ENCODE data around the gene ZRANB3. TPM values are rescaled to one million over a fixed set of nuclear protein-coding genes. Genes with fewer than 3 reads are reported as not detected.

ZRANB3 gene
- total RNA-seq, 4 donors from 2014 or later: 4.8 to 9.3 (median 5.5) TPM

DNA sequence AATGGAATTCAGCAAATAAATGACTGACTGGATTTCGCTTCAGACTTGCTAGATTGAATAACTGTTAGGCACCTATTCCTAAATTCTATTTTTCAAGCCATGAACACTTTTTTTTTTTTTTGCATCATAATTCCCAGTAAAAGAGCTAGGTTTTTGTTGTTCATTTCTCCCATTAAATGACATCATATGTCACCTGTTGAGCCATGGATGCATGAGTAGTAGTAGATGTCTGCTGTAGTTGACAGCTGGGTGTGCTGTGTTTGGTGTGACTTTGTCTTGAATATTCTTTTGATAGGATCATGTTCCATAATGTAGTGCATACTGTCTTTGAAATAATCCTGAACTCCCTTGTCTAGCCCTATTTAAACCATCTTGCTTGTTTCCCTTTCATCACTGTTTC is 363.7 kb downstream of the ZRANB3 start:
- Histone ChIP-seq H3K27me3 (no peaks in the 10 kb centered on the region), H3K27ac (no peak overlapping the region), H3K36me3 (peaks cover 0 to 96% (median 8%) of the 10 kb centered on the region in 3 donors), H3K4me1 (no peaks in the 10 kb centered on the region), H3K4me3 (no peak overlapping the region), H3K9me3 (no peaks in the 10 kb centered on the region)
- TF ChIP-seq POLR2A (IDR thresholded peaks at IDR 0.05) (no peak), EP300 (IDR thresholded peaks at IDR 0.05) (no peak)
- TF ChIP-seq, protein P1, sequence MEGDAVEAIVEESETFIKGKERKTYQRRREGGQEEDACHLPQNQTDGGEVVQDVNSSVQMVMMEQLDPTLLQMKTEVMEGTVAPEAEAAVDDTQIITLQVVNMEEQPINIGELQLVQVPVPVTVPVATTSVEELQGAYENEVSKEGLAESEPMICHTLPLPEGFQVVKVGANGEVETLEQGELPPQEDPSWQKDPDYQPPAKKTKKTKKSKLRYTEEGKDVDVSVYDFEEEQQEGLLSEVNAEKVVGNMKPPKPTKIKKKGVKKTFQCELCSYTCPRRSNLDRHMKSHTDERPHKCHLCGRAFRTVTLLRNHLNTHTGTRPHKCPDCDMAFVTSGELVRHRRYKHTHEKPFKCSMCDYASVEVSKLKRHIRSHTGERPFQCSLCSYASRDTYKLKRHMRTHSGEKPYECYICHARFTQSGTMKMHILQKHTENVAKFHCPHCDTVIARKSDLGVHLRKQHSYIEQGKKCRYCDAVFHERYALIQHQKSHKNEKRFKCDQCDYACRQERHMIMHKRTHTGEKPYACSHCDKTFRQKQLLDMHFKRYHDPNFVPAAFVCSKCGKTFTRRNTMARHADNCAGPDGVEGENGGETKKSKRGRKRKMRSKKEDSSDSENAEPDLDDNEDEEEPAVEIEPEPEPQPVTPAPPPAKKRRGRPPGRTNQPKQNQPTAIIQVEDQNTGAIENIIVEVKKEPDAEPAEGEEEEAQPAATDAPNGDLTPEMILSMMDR (IDR thresholded peaks at IDR 0.05): no peak
- DNase-seq (ENCODE audit: low spot score in 2 of 2): no peak
- 97% methylated on average over 1 of the region's 1 CpG for WGBS, 2 donors

DNA sequence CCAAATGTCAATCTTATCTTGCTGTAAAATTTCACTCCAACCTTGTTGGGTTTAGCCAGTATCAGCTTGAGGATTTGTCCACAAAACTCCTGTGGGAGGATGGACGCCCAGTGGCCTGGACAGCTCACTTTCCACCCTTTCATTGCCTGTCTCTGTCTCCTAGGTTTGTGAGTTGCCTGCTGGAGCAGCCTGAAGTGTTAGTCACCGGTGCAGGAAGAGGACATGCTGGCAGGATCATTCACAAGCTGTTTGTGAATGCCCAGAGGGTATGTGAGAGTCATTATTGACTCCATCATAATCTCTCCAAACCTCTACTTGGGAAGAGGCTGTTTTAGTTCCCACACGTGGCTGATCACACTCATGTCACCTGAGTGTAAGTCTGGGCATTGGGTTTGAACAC is 366.6 kb downstream of the ZRANB3 start:
- TF ChIP-seq, protein P1 (IDR thresholded peaks at IDR 0.05): no peak
- TF ChIP-seq POLR2A (IDR thresholded peaks at IDR 0.05) (no peak), EP300 (IDR thresholded peaks at IDR 0.05) (no peak)
- 58 to 78% methylated on average over 3 of the region's 3 CpGs for WGBS, 2 donors
- peaks cover 0 to 72% (median 6%) of the 10 kb centered on the region in 3 donors for H3K36me3 ChIP-seq
- H3K9me3 ChIP-seq: no peaks in the 10 kb centered on the region
- H3K27ac ChIP-seq: no peak overlapping the region
- DNase-seq (ENCODE audit: low spot score in 2 of 2): no peak
- H3K4me3 ChIP-seq: no peak overlapping the region
- no peaks in the 10 kb centered on the region for H3K4me1 ChIP-seq
- H3K27me3 ChIP-seq: no peaks in the 10 kb centered on the region

DNA sequence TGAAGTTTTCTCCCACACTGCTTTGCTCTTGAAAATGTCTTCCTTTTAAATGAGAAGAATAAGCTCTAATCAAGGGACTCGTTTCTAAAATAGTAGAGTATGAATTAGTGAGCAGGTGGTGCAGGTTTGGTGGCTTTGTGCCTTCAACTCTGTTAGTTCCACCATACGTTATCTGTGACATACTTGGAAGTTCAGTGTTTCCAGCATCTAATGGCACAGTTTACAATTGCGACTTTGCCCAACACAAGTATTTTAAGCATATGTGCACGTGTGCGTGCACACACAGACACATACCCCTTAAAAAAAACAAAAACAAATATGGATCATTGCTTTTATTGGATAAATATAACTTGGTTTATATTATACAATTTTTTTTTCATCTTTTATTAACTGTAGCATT is 367.1 kb downstream of the ZRANB3 start:
- H3K36me3 ChIP-seq: peaks cover 0 to 72% (median under 1%) of the 10 kb centered on the region in 3 donors
- TF ChIP-seq POLR2A (IDR thresholded peaks at IDR 0.05) (no peak), EP300 (IDR thresholded peaks at IDR 0.05) (no peak)
- TF ChIP-seq, protein P1 (IDR thresholded peaks at IDR 0.05): no peak
- H3K4me3 ChIP-seq: no peak overlapping the region
- H3K27ac ChIP-seq: no peak overlapping the region
- H3K9me3 ChIP-seq: no peaks in the 10 kb centered on the region
- no peaks in the 10 kb centered on the region for H3K4me1 ChIP-seq
- H3K27me3 ChIP-seq: no peaks in the 10 kb centered on the region
- WGBS, 2 donors: 94 to 95% methylated on average over 5 of the region's 5 CpGs
- no peak for DNase-seq (ENCODE audit: low spot score in 2 of 2)

DNA sequence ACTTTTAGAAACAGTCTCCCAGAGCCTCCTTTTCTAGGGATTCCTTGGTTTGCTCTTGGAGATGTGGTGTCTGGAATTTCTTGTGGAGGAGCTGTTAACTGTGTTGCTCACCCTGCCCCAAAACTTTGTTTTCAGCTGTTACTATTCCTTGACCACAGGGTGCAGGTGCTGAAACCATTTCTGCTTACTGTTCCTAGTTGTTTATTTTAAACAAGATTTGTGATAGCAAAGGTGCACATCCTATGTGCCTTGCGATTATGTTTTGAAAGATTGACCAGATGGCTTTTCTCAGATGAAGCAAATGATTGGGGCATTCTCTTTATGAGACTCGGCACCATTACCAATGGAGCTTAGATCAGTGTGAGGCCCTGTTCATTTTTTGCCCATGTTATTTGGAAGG is 367.7 kb downstream of the ZRANB3 start:
- no peak for DNase-seq (ENCODE audit: low spot score in 2 of 2)
- Histone ChIP-seq H3K27me3 (no peaks in the 10 kb centered on the region), H3K36me3 (peaks cover 0 to 72% (median 0%) of the 10 kb centered on the region in 3 donors), H3K4me3 (no peak overlapping the region), H3K9me3 (no peaks in the 10 kb centered on the region), H3K4me1 (no peaks in the 10 kb centered on the region), H3K27ac (no peak overlapping the region)
- WGBS, 2 donors: 97 to 100% methylated on average over 2 of the region's 2 CpGs
- no peak for TF ChIP-seq POLR2A (IDR thresholded peaks at IDR 0.05)
- TF ChIP-seq EP300 (IDR thresholded peaks at IDR 0.05): no peak
- TF ChIP-seq, protein P1 (IDR thresholded peaks at IDR 0.05): no peak

DNA sequence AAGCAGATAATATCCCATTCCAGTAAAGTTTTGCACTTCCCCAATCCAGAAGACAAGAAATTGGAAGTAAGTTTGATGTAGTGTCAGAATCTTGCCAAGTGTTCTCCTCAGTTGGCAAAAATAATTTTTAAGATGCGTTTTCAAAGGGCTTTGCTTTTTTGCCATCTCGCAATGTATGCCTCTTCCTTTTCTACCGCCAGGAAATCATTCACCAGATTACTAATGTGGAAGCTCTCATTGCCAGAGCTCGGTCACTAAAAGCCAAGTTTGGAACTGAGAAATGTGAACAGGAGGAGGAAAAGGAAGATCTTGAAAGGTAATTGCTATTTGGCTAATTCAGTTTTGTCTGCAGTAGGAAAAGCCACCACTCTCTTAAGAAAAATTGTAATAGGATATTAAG is 368.2 kb downstream of the ZRANB3 start:
- Histone ChIP-seq H3K36me3 (peaks cover 0 to 72% (median 0%) of the 10 kb centered on the region in 3 donors), H3K4me3 (no peak overlapping the region), H3K9me3 (no peaks in the 10 kb centered on the region), H3K4me1 (no peaks in the 10 kb centered on the region), H3K27me3 (no peaks in the 10 kb centered on the region), H3K27ac (no peak overlapping the region)
- no peak for DNase-seq (ENCODE audit: low spot score in 2 of 2)
- TF ChIP-seq, protein P1 (IDR thresholded peaks at IDR 0.05): no peak
- TF ChIP-seq POLR2A (IDR thresholded peaks at IDR 0.05): no peak
- no peak for TF ChIP-seq EP300 (IDR thresholded peaks at IDR 0.05)
- WGBS, 2 donors: 85 to 88% methylated on average over 4 of the region's 4 CpGs

All from tibial nerve (tissue), 4 donors.